GM18508 (cell line): ENCODE data around the gene DCTD.

Experiments
- ATAC-seq: cut with Tn5 transposase; IDR thresholded peaks from one replicate; pipeline ENCODE4 v1.9.1; 2021; ENCODE audit warnings: moderate number of reproducible peaks; ENCODE audit not compliant: insufficient read depth, unreplicated experiment

The DCTD gene

GRCh38 chr4:182917182-182918043 is at the start of gene DCTD:
Gene DCTD (minus strand): TSS chr4:182917386. CDS start chr4:182915568, 1,818 bp downstream.
- peak; percentile 78 for ATAC-seq

GRCh38 chr4:182960746-182961145 is 43.6 kb upstream of the DCTD start:
- no peak for ATAC-seq

GRCh38 chr4:182960228-182960627 is 43.0 kb upstream of the DCTD start:
- ATAC-seq = no peak

GRCh38 chr4:182955411-182955810 is 38.2 kb upstream of the DCTD start:
- no peak for ATAC-seq

GRCh38 chr4:182944484-182945213 is 27.5 kb upstream of the DCTD start:
- ATAC-seq = no peak

GRCh38 chr4:182939680-182940079 is 22.5 kb upstream of the DCTD start:
- no peak for ATAC-seq

GRCh38 chr4:182938205-182938645 is 21.0 kb upstream of the DCTD start:
- peak; percentile 53 for ATAC-seq

- ATAC-seq = no peak
Measured at GRCh38 chr4:182937268-182938204, 20.4 kb upstream of the DCTD start.

GRCh38 chr4:182932651-182933050 is 15.5 kb upstream of the DCTD start:
- no peak for ATAC-seq

GRCh38 chr4:182931691-182932345 is 14.6 kb upstream of the DCTD start:
- no peak for ATAC-seq

GRCh38 chr4:182930889-182931288 is 13.7 kb upstream of the DCTD start:
- no peak for ATAC-seq

GRCh38 chr4:182929296-182929695 is 12.1 kb upstream of the DCTD start:
- no peak for ATAC-seq

- ATAC-seq = no peak
Measured at GRCh38 chr4:182928061-182928460, 10.9 kb upstream of the DCTD start.

- no peak for ATAC-seq
Measured at GRCh38 chr4:182927505-182927904, 10.3 kb upstream of the DCTD start.

- ATAC-seq = no peak
Measured at GRCh38 chr4:182925855-182926254, 8.7 kb upstream of the DCTD start.

GRCh38 chr4:182925298-182925757 is 8.1 kb upstream of the DCTD start:
- ATAC-seq = peak; percentile 95

- ATAC-seq = no peak
Measured at GRCh38 chr4:182924497-182924896, 7.3 kb upstream of the DCTD start.

- no peak for ATAC-seq
Measured at GRCh38 chr4:182923796-182924340, 6.7 kb upstream of the DCTD start.

GRCh38 chr4:182923366-182923765 is 6.2 kb upstream of the DCTD start:
- no peak for ATAC-seq
